ENCODE results near the gene SNX13. TPM values are rescaled to one million over a fixed set of nuclear protein-coding genes. Genes with fewer than 3 reads are reported as not detected.
A peak's percentile ranks its signal among the peaks of the same experiment; 100 is the strongest.

The SNX13 gene
- total RNA-seq, 1 donor from 2014 or later = 41.9 TPM

DNA sequence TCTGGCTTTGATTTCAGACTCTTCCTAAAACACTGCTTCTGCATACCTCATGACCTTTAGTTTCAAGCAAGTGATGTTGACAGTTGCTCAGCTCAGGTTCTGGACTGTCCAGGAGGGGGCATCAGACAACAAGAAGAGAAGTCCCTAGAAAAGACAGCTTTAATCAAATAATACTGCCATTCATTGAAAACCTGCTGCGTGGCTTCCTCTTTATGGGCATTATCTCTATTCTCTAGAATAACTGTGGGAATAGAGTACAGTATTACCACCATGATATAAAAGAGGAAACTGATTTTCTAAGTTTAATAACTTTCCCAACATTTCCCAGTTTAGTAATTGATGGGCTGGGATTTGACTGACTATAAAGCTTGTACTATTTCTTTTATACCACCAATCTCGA lies 170.4 kb downstream of the SNX13 start:
- TF ChIP-seq, protein P1, sequence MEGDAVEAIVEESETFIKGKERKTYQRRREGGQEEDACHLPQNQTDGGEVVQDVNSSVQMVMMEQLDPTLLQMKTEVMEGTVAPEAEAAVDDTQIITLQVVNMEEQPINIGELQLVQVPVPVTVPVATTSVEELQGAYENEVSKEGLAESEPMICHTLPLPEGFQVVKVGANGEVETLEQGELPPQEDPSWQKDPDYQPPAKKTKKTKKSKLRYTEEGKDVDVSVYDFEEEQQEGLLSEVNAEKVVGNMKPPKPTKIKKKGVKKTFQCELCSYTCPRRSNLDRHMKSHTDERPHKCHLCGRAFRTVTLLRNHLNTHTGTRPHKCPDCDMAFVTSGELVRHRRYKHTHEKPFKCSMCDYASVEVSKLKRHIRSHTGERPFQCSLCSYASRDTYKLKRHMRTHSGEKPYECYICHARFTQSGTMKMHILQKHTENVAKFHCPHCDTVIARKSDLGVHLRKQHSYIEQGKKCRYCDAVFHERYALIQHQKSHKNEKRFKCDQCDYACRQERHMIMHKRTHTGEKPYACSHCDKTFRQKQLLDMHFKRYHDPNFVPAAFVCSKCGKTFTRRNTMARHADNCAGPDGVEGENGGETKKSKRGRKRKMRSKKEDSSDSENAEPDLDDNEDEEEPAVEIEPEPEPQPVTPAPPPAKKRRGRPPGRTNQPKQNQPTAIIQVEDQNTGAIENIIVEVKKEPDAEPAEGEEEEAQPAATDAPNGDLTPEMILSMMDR (IDR thresholded peaks at IDR 0.05; ENCODE audit: insufficient read depth, low read length, poor library complexity, severe bottlenecking) = peak; percentile 76
- peak; percentile 16 for DNase-seq (ENCODE audit: low read depth)

DNA sequence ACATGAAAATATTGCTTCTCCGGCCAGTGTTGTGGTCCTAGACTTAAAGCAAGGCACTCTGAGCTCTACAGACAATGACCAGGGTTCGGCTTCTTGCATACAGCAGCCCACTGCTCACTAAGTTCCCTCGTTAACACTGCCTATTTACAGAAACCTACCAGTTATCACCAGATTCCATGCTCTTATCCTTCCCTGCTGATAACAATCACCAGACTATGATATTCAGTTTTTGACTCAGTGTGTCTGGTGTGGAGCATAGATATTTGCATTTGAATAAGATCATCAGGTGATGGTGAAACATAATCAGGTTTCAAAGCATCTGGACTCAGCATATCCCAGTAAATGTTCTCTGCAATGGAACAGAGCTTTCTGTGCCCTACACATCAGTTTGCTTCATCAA lies 182.3 kb downstream of the SNX13 start:
- DNase-seq (ENCODE audit: low read depth) = no peak
- no peaks in the 10 kb centered on the region for H3K27me3 ChIP-seq (ENCODE audit: control insufficient read depth, insufficient read depth, low read length)
- no peaks in the 10 kb centered on the region for H3K36me3 ChIP-seq (ENCODE audit: control insufficient read depth, insufficient read depth, low read length)
- TF ChIP-seq, protein P1 (IDR thresholded peaks at IDR 0.05; ENCODE audit: insufficient read depth, low read length, poor library complexity, severe bottlenecking) = no peak
- no peak overlapping the region for H3K4me3 ChIP-seq (ENCODE audit: low read depth, low read length)

More for the DNA sequence above, 170.4 kb downstream of the SNX13 start:
- H3K36me3 ChIP-seq (ENCODE audit: control insufficient read depth, insufficient read depth, low read length) = no peaks in the 10 kb centered on the region
- H3K4me3 ChIP-seq (ENCODE audit: low read depth, low read length) = no peak overlapping the region
- H3K27me3 ChIP-seq (ENCODE audit: control insufficient read depth, insufficient read depth, low read length) = no peaks in the 10 kb centered on the region

GRCh38 chr7:17746020-17746530 lies 194.2 kb downstream of the SNX13 start:
- DNase-seq (ENCODE audit: low read depth) = no peak
- H3K4me3 ChIP-seq (ENCODE audit: low read depth, low read length) = no peak overlapping the region
- no peaks in the 10 kb centered on the region for H3K27me3 ChIP-seq (ENCODE audit: control insufficient read depth, insufficient read depth, low read length)
- TF ChIP-seq, protein P1 (IDR thresholded peaks at IDR 0.05; ENCODE audit: insufficient read depth, low read length, poor library complexity, severe bottlenecking) = no peak
- H3K36me3 ChIP-seq (ENCODE audit: control insufficient read depth, insufficient read depth, low read length) = no peaks in the 10 kb centered on the region

DNA sequence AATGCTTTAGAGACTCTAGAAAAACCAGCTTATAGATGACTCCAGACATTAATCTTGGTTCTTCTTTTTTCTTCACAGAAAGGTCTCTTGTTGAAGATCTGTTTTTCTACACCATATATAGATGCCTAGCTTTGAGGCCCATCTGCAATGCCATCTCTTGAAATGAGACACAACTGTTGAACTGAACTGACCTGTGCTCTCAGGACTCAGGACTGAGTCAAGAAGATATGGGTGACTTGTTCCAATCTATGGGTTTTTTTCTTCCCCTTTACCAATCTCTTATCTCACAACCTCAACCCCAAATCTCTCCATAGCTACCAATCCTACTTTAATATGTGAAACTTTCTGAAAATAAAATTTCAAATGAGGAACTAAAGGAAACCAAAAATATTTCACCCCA lies 194.7 kb downstream of the SNX13 start:
- no peak for DNase-seq (ENCODE audit: low read depth)
- no peaks in the 10 kb centered on the region for H3K36me3 ChIP-seq (ENCODE audit: control insufficient read depth, insufficient read depth, low read length)
- H3K4me3 ChIP-seq (ENCODE audit: low read depth, low read length) = no peak overlapping the region
- no peaks in the 10 kb centered on the region for H3K27me3 ChIP-seq (ENCODE audit: control insufficient read depth, insufficient read depth, low read length)
- TF ChIP-seq, protein P1 (IDR thresholded peaks at IDR 0.05; ENCODE audit: insufficient read depth, low read length, poor library complexity, severe bottlenecking) = no peak

DNA sequence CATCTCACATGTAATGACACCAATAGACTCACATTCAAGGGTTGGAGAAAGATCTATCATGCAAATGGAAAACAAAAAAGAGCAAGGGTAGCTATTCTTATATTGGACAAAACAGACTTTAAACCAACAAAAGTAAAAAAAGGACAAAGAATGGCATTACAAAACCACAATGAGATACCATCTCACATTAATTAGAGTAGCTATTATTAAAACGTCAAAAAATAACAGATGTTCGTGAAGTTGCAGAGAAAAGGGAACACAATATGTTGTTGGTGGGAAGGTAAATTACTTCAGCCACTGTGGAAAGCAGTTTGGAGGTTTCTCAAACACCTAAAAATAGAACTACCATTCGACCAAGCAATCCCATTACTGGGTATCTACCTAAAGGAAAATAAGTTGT lies 197.0 kb downstream of the SNX13 start:
- Histone ChIP-seq H3K36me3 (ENCODE audit: control insufficient read depth, insufficient read depth, low read length) (no peaks in the 10 kb centered on the region), H3K27me3 (ENCODE audit: control insufficient read depth, insufficient read depth, low read length) (no peaks in the 10 kb centered on the region), H3K4me3 (ENCODE audit: low read depth, low read length) (no peak overlapping the region)
- TF ChIP-seq, protein P1 (IDR thresholded peaks at IDR 0.05; ENCODE audit: insufficient read depth, low read length, poor library complexity, severe bottlenecking) = no peak
- no peak for DNase-seq (ENCODE audit: low read depth)

DNA sequence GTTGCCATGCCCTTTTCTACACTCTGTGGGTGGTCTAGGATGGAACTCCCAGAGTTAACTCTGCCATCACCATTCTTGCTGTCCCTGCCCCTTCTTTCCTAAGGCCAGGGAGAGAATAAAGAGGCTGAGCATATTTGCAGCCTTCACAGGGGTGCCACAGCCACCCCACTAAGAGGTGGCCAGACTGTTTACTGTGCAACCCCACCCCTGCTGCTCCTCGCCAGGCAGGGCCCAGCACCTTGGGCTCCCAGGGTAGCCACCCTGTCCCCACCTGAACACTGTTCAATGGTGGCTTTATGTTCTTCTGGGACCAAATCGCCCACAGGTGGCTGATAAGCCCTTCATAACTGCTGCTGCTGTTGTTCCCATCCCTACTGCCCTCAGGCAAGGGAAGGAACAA lies 198.9 kb downstream of the SNX13 start:
- TF ChIP-seq, protein P1 (IDR thresholded peaks at IDR 0.05; ENCODE audit: insufficient read depth, low read length, poor library complexity, severe bottlenecking) = no peak
- no peaks in the 10 kb centered on the region for H3K27me3 ChIP-seq (ENCODE audit: control insufficient read depth, insufficient read depth, low read length)
- DNase-seq (ENCODE audit: low read depth) = no peak
- no peaks in the 10 kb centered on the region for H3K36me3 ChIP-seq (ENCODE audit: control insufficient read depth, insufficient read depth, low read length)
- no peak overlapping the region for H3K4me3 ChIP-seq (ENCODE audit: low read depth, low read length)

All from kidney epithelial cell (primary cell).